ENCODE results near the gene CINP. TPM values are rescaled to one million over a fixed set of nuclear protein-coding genes. Genes with fewer than 3 reads are reported as not detected.

Gene CINP
- total RNA-seq, 3 donors from 2014 or later = 57.7 to 63.9 (median 58.4) TPM

DNA sequence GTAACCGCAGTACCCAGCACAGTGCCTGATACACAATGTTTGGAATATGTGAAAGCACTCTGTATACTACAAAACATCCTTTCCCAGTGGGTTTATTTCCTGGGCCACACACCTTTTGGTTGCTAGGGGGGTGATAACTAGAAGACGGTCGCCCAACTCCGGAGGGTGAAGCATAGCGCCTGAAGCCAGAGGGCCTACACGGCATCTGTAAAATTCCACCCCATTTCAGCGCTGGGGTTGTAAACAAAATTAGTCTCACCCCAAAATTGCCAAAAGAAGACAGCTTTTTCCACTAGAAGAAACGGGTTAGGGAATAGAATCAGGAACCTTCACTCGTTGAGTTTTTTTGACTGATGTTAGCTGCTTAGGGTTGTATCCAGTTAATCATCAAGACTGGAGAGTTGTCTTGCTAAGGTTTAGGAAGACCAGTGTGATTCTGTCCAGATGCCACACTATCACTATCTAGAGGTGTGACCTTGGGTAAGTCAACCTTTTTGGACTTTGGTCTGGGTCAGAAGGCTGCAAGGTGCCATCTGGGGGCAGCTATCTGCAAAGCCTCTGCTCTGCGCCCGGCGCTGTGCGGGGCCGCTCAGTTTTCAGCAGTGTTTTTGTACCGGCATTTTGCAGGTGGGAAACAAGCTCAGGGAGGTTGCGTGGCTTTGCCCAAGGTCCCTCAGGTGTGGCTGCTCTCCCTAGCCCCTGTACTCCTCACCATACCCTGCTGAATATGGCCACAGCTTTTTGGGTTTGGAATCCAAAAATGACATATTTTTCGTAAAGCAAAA is 41.8 kb downstream of the CINP start:
- Mint-ChIP-seq H3K36me3 (ENCODE audit: insufficient read depth) (no peaks in the 10 kb centered on the region), H3K27me3 (ENCODE audit: low read depth) (no peaks in the 10 kb centered on the region), H3K4me1 (ENCODE audit: low read depth) (peaks cover 38% of the 10 kb centered on the region), H3K4me3 (peak overlapping the region; percentile 91), H3K9me3 (no peaks in the 10 kb centered on the region)
- DNase-seq = no peak
- no peak for ATAC-seq

DNA sequence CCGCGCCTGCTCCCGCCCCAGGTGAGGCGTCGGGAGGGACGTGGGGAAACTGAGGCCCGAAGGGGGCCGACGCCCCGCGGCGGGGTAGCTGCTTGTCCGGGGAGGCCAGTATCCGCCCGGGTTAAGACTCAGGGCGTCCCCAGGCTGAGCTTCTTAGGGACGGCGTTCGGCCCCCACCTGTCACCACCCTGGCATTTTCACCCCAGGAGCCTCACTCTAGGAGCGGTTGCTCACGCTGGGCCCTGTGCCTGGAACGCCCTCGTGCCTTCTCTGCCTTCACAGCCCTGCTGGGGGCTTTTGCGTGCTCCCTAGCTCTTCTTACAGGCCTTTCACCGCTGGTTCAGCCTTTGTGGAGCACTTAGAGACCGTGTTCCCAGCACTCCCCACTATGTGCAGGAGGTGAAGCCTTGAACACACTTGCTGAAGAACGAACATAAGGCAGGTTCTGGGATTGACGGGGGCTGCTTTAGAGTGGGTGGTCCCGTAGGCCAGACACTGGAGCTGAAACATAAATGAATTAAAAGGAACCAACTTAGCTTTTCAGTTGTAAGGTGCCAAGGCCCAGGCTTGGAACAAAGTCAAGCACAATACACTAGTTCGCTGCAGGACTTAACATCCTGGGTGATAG is 42.5 kb downstream of the CINP start:
- peaks cover 39% of the 10 kb centered on the region for H3K4me1 Mint-ChIP-seq (ENCODE audit: low read depth)
- H3K9me3 Mint-ChIP-seq = no peaks in the 10 kb centered on the region
- H3K4me3 Mint-ChIP-seq = peak overlapping the region; percentile 91
- no peaks in the 10 kb centered on the region for H3K36me3 Mint-ChIP-seq (ENCODE audit: insufficient read depth)
- peak; percentile 55 for DNase-seq
- no peaks in the 10 kb centered on the region for H3K27me3 Mint-ChIP-seq (ENCODE audit: low read depth)
- ATAC-seq = peak; percentile 44 to 45

DNA sequence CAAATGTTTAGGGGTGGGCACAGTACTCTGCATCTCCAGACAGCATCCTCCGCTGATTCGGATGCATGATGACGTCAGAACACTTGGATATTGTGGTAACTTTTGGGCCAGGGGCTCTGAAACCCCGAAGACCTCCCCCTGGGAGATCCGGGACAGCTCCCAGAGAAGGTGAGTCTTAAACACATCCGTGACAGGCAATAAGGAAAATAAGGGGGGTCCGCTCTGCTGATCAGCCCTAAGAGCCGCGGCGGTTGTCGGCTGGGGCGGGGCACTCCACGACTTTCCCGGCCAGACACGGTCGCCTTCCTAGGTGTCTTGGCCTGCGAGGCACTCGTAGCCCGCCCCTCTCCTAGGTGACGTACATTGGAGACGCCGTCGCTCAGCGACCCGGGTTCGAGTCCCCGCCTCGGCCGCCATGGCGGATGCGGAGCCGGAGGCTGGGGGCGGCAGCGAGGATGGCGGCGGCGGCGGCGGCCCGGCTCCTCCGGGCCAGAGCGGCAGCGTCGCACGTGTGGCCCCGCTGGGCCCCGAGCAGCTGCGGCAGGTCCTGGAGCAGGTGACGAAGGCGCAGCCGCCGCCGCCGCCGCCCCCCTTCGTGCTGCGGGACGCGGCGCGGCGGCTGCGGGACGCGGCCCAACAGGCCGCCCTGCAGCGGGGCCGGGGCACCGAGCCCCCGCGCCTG is 43.2 kb downstream of the CINP start, which contains the start of gene ZNF839:
ZNF839 (plus strand) TSS at position 396 of the 682 bp plus-strand sequence; CDS start at position 416, 20 bp downstream.
- H3K4me3 Mint-ChIP-seq = peak within 1 kb of the TSS; percentile 92
- no peaks in the 10 kb centered on the region for H3K27me3 Mint-ChIP-seq (ENCODE audit: low read depth)

DNA sequence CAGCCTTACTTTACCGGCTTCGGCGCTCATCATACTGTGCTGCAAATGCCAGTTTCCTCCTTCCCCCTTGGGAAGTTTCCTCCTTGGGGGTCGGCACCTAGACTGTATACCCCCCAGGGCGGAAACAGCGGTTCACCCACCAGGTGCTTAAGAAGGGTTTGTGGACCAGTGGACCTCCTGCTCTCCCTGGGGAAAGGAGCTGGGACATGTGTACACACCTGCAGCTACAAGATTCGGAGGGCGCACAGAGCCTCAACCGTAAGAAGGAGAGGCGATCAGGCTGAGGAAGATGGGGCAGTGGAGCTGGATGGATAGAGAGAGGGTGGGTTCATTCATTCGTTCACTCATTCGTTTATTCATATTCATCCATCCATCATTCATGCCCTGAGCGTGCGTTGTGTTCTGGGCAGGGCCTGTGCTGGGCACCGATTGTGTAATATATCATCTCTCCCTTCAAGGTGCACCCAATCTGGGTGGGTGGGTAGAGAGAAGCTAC is 43.9 kb downstream of the CINP start:
- ATAC-seq (no peak), DNase-seq (no peak)
- Mint-ChIP-seq H3K36me3 (ENCODE audit: insufficient read depth) (no peaks in the 10 kb centered on the region), H3K27me3 (ENCODE audit: low read depth) (no peaks in the 10 kb centered on the region), H3K4me1 (ENCODE audit: low read depth) (peaks cover 49% of the 10 kb centered on the region), H3K4me3 (peak overlapping the region; percentile 92), H3K9me3 (no peaks in the 10 kb centered on the region)

More for the DNA sequence above, 43.2 kb downstream of the CINP start, which contains the start of gene ZNF839:
- DNase-seq = peak; percentile 93
- peak; percentile 77 to 80 for ATAC-seq
- H3K36me3 Mint-ChIP-seq (ENCODE audit: insufficient read depth) = no peaks in the 10 kb centered on the region
- peaks cover 43% of the 10 kb centered on the region for H3K4me1 Mint-ChIP-seq (ENCODE audit: low read depth)
- H3K9me3 Mint-ChIP-seq = no peaks in the 10 kb centered on the region

DNA sequence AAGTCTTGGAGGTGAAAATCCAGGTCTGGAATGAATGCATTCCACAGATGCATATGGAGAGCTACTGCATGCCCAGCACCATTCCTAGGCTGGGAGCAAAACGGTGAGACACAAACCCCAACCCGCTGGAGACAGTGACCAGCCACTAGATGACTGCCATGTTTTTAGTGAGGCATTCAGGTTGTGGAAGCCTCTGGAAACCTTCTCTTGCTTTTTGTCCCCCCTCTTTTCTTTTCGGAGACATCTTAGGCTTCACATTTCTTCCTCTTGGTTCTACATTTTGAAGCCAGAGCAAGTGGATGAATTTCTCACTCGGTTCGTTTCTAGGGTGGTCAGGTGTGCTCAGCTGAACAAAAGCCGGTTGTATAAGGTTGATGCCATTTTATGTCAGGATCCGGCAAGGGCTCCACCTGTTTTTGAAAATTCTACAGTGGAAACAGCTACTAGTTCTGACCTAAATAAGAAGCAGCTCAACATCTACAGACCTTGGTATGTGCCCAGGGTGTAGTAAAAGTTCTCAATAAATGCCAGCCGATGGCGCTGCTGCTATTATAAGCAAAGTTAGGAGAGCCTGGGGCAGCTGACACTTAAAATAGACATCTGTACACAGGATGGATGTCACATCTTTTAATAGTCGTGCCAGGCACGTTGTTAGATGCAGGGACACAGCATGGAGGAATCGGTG is 45.0 kb downstream of the CINP start:
- H3K4me1 Mint-ChIP-seq (ENCODE audit: low read depth) = peaks cover 45% of the 10 kb centered on the region
- DNase-seq = no peak
- H3K9me3 Mint-ChIP-seq = no peaks in the 10 kb centered on the region
- H3K4me3 Mint-ChIP-seq = peak overlapping the region; percentile 92
- no peak for ATAC-seq
- H3K27me3 Mint-ChIP-seq (ENCODE audit: low read depth) = no peaks in the 10 kb centered on the region
- H3K36me3 Mint-ChIP-seq (ENCODE audit: insufficient read depth) = no peaks in the 10 kb centered on the region

DNA sequence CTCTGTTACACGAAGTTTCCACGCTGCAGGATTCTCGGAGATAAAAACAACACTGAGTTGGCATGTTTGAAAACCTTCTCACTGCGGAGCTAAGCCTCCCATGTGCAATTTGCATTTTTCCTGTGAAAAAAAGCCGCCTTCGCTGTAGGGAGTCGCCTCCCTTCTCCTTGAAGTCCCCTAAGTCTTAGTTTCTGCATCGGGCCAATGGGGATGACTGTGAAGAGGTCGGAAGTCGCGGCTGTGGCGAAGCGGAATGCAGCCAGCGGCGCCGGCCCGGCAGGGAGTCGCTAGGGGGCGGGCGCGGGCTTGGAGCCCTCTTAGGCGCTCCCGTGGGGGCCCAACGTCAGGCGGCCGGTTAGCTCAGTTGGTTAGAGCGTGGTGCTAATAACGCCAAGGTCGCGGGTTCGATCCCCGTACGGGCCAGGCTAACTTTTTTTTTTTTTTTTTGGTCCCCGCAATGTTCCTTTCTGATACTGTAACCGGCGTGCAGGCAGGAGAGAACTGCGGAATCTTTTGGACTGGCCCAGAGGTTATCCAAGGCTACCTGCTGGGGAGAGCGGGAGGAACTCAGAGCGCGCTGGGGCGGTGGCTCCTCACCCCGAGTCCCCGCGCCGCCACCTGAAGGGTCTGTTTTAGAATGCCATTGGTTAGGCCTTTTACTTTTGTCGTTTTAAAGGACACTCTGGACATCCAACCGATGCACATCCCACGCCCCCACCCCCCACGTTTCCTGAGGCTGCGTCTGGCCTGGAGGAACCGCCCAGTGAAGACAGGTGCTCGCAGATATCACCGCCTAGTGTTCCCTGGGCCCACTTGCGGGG is 45.7 kb downstream of the CINP start:
- H3K27me3 Mint-ChIP-seq (ENCODE audit: low read depth) = no peaks in the 10 kb centered on the region
- ATAC-seq = peak; percentile 70 to 72

DNA sequence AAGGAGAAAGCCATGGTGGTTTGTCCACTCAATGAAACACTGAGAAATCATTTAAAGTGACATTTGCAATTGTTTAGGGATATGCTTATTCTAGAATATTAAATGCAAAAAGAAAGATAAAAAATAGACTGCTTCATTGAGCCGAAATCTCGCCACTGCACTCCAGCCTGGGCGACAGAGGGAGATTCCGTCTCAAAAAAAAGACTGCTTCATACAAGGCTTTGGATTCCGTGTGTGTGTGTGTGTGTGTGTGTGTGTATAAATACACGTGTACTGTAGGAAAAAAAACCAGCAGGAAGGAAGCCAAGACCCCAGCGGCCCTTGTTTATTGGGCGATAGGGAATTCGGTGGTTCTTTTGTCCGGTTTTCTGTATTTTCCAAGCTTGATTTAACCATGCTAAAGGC is 46.4 kb downstream of the CINP start:
- Mint-ChIP-seq H3K4me3 (peak overlapping the region; percentile 92), H3K27me3 (ENCODE audit: low read depth) (no peaks in the 10 kb centered on the region), H3K4me1 (ENCODE audit: low read depth) (peaks cover 42% of the 10 kb centered on the region), H3K9me3 (no peaks in the 10 kb centered on the region), H3K36me3 (ENCODE audit: insufficient read depth) (no peaks in the 10 kb centered on the region)
- no peak for DNase-seq
- no peak for ATAC-seq

More for the DNA sequence above, 45.7 kb downstream of the CINP start:
- Mint-ChIP-seq H3K4me3 (peak overlapping the region; percentile 92), H3K4me1 (ENCODE audit: low read depth) (peaks cover 45% of the 10 kb centered on the region), H3K9me3 (no peaks in the 10 kb centered on the region), H3K36me3 (ENCODE audit: insufficient read depth) (no peaks in the 10 kb centered on the region)
- peak; percentile 97 for DNase-seq

DNA sequence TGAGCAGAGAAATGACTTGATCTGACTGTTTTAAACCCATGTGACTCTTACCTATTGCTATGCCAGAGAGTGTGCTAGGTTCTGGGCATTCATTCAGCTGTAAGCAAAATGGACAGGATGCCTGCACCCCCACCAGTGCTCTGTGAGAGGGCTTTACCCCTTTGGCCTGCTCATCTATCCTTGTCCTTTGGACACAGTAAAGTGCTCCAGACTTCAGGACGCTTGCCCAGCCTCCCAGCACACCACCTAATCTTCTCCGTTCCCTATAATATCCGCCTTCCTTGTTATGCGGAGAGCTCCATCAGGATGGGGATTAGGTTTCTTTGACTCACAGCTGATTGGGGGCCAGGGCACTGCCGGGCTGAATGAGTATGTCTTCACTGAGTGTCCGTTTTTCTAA is 47.6 kb downstream of the CINP start:
- Mint-ChIP-seq H3K4me1 (ENCODE audit: low read depth) (peaks cover 42% of the 10 kb centered on the region), H3K27me3 (ENCODE audit: low read depth) (no peaks in the 10 kb centered on the region), H3K36me3 (ENCODE audit: insufficient read depth) (no peaks in the 10 kb centered on the region), H3K4me3 (peak overlapping the region; percentile 85), H3K9me3 (no peaks in the 10 kb centered on the region)
- DNase-seq (no peak), ATAC-seq (no peak)

DNA sequence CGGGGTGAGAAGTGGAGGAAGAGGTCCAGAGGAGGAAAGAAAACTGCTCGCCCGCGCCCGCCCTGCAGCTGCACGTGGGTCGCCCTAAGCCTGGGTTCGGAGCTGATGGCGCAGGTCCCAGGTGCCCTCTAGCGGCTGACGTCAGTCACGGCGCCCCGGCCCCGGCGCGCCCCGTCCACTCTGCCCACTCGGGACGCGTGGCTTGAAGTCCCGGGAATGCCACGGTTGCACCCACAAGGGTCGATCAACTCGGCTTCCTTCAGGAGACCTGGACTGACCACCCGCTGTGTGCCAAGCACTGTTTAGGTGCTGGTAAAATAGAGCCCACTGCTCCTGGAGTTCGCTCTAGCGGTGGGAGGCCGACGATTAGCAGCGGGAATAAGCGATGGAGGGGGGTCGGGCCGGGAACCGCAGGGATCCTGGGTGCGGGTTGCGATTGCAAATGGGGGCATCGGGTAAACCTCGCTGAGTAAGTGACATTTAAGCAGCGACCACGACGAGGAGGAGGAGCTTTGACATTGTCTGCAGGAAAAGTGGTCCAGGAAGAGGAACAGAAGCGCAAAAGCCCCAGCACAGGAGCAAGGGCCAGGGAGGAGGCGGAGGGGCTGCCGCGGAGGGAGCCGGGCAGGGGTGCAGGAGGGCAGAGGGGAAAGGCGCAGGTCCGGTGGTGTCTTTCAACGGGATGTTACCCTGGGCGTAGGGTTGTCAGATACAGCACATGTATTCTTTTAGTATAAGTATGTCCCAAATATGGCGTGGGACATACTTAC is 48.3 kb downstream of the CINP start:
- Mint-ChIP-seq H3K4me1 (ENCODE audit: low read depth) (peaks cover 41% of the 10 kb centered on the region), H3K4me3 (peak overlapping the region; percentile 85), H3K9me3 (no peaks in the 10 kb centered on the region), H3K27me3 (ENCODE audit: low read depth) (no peaks in the 10 kb centered on the region), H3K36me3 (ENCODE audit: insufficient read depth) (no peaks in the 10 kb centered on the region)
- ATAC-seq (peak; percentile 72 to 74), DNase-seq (peak; percentile 75)

DNA sequence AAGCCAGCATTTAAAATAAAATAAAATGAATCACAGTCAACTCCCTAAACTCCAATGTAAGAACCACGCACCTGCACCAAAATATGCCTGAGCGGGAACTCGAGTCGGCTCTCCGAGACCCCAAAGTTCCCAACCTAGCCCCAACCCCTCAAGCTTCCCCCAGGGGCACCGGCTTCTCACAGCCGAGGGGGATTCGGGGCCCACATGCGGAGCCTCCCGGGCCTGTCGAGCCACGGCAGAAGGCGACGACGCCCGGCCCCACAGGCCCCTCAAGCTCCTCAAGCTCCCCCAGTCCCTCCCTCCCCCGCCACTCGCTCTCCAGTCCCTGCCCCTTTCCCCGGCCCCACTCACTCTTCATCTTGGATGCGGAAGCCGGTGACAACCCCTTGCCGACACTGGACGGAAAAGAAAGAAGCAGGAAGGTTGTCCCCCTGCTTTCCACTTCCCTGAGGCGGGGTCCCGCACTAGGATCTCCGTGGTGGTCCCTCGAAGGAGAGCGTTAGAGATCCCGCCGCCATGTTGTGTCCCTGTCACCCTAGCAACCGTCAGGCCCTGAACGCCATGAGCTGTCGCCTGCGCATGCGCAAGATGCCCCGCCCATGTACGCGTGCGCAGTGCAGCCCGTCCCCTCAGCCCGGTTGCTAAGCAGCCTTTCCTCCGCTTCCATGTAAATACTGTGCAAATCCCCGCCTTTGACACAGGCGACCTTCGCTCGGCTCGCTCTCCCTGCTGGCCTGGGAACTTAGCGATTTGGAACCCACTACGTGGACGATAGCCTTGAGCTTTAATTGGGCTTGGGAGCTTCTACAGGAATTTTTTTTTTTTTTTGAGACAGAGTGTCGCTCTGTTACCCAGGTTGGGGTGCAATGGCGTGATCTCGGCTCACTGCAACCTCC is 57.8 kb downstream of the CINP start, which contains the start of gene MOK:
MOK (minus strand) TSS at position 554 of the 896 bp plus-strand sequence; CDS start at position 358, 196 bp downstream.
- peak; percentile 97 for DNase-seq
- peaks cover 8% of the 10 kb centered on the region for H3K4me1 Mint-ChIP-seq (ENCODE audit: low read depth)
- no peaks in the 10 kb centered on the region for H3K9me3 Mint-ChIP-seq
- no peaks in the 10 kb centered on the region for H3K36me3 Mint-ChIP-seq (ENCODE audit: insufficient read depth)
- ATAC-seq = peak; percentile 97
- peak within 1 kb of the TSS; percentile 96 for H3K4me3 Mint-ChIP-seq
- peaks cover 4% of the 10 kb centered on the region for H3K27me3 Mint-ChIP-seq (ENCODE audit: low read depth)

DNA sequence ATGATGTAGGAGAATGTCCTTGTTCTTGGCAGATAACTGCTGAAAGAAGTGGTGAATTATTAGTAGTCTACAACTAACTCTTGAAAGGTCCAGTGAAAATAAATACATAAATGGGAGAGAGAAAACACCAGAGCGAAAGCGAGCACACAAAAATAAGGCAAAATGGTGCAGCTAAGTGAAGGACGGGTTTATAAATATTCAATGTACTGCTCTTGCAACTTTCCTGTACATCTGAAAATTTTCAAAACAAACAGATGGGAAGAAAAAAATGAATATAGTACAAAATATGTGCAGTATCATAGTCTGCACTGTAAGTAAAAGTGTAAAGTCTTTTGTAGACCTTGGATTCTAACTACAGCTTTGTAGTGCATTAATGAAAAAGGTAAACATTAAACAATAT is 59.0 kb downstream of the CINP start:
- H3K9me3 Mint-ChIP-seq = no peaks in the 10 kb centered on the region
- peaks cover 8% of the 10 kb centered on the region for H3K4me1 Mint-ChIP-seq (ENCODE audit: low read depth)
- H3K36me3 Mint-ChIP-seq (ENCODE audit: insufficient read depth) = no peaks in the 10 kb centered on the region
- peak overlapping the region; percentile 96 for H3K4me3 Mint-ChIP-seq
- ATAC-seq (no peak), DNase-seq (no peak)
- H3K27me3 Mint-ChIP-seq (ENCODE audit: low read depth) = peaks cover 4% of the 10 kb centered on the region
